IPS-11a (cell line): Measurements from ENCODE around the gene GORASP2.
"Not testable (repeated sequence)": the region's sequence is repeated elsewhere in the genome, so short reads cannot be mapped to it uniquely, and the experiment has no call there.

ENCODE experiments used
- H3K4me3 ChIP-seq: one replicate; pipeline ENCODE4 v1.5.1; 2013; ENCODE audit warnings: low read depth, low read length, control low read depth

The GORASP2 gene

DNA sequence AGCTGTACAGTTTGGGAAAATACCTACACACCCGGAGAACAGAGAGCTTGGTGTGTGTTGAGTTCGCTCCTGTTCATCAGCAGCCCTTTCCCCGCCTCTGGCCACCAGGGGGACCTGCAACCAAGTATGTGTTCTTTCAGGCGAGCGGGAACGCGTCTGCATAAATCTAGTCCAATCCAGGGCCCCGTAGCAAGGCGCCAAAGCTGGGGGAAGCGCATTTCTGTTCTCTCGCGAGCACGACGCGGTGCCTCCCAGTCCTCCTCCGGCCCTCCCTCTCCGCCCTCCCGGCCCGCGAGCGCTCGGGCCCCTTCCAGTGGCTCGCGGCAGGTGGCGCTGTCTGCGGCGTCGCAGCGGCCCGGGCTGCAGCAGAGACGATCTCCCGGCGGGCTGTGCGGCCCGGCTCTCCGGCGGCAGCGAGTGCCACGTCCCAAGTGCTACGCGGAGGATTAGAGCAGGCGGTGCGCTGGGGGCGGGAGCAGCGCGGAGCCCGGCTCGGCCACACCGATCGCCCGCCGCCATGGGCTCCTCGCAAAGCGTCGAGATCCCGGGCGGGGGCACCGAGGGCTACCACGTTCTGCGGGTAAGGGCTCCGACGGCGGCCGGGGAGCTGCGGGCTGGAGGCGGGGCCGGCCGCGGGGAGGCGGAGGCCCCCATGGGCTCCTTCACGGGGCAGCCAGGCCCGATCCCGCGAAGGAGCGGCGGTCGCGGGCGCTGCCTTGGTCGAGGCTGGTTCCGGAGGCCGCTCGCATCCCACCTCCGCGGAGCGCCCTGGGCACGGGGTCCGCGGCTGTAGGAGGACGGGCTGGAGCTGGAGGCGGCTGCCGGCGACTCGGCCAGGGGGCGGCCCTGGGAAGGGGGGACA lies at the start of gene GORASP2:
TSS of gene GORASP2 (plus strand) at position 430 of the 862 bp plus-strand sequence. CDS start at position 518, 88 bp downstream.
- H3K4me3 ChIP-seq: peak within 1 kb of the TSS; percentile 77

DNA sequence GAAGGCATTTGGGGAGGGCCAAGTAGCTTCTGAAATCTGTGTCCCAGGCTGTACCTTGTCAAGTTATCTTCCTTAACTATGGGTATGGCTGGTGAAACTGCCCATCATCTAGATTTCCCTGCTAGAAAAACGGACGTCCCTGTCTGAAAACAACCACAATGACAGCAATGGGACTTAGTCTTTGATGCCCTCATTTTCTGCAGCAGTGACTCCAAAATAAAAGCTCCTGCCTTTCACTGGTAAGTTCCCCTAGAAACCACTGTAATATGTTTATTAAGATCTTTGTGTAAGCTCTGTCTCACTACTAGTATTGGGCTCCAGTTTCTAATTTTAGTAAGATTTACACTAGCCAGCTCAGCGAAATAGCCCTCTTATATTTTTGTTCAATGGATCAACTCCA lies 47.2 kb upstream of the GORASP2 start:
- no peak overlapping the region for H3K4me3 ChIP-seq

DNA sequence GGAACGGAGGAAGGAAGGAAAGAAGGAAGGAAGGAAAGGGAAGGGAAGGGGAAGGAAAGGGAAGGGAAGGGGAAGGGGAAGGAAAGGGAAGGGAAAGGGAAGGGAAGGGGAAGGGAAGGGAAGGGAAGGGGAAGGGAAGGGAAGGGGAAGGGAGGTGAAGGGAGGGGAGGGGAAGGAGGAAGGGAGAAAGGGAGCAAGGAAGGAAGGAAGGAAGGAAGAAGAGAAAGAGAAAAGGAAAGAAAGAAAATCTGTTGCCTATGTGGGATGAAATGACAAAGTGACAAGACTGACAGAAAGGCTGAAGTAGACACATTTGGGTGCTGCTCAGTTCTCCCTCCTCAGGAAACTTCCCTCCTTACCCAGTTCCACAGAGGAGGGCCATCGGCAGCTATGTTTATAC lies 46.3 kb upstream of the GORASP2 start:
- H3K4me3 ChIP-seq: no peak overlapping the region

DNA sequence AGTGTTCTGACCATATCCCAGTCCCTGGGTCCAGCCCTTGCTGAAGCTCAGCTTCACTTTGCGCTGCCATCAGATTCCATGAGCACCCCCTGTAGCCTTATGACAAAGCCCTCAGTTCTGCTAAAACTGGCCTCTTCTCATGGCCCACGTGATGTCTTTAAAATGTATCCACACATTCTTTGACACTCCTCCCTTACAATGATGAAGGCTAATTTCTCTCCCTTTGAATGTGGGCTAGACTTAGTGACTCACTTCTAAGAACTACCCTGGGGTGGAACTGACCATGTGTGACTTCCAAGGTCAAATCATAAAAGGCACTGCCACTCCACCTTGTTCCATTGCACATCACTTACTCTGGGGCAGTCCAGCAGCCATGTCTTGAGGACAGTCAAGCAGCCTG lies 45.4 kb upstream of the GORASP2 start:
- H3K4me3 ChIP-seq: no peak overlapping the region

DNA sequence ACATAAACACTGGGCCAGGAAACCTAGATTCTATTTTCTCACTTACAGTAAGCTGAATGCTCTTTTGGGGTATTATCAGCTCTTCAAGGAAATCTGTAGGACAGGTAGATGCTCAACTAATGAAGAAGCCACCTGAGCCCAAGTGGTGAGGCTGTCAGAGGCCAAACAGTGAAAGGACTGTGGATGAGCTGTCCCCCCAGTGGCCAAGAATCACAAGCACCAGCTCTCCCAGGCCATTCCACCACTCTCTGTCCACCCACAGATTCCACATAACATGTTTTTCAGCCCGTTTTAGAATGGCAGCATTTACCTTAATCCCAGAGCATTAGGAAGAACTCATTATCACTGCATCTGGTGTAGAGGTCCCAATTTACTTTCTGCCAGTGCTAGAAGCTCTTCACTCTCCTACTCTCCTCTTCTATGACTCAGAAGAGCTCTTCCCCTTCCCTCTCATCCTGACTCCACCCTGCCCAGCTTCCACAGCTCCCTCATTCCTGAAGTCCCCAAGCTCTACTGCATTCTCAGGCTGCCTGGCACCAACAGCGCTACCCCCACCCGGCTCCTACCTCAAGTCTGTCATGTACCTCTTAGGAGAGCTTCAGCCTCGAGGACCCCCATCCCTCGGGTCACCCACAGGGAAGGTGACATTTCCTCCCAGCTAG lies 43.8 kb upstream of the GORASP2 start:
- H3K4me3 ChIP-seq: no peak overlapping the region

DNA sequence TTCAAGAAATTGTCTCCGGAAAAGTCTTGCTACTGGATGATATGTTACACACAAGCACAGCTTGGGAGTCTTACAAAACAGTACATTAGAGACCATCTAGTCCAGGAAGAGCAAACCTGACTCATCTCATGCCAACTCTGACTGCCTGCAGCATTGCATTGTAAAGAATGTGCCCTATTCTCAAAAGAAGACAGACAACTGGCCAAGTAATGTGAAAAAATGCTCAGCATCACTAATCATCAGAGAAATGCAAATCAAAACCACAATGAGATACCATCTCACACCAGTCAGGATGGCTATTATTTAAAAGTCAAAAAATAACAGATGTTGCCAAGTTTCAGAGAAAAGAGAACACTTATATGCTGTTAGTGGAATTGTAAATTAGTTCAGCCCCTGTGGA lies 42.7 kb upstream of the GORASP2 start:
- no peak overlapping the region for H3K4me3 ChIP-seq

DNA sequence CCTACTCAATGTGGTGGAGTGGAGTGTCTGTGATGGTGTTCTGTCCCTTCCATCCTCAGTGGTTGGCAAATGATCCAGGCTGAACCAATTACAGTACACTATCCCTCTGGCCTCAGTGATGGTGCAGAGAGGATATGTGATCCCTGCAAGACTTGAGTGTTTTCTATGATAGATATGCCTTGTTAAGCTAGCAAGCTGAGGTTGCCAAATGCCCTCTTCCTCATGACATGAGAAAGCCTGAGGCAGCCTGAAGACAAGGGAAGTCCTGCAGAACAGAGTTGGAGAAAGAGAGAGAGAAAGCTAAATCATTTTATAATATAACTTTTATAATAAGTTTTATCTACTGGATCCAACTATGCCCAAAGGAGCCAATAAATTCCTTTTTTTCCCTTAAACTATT lies 41.6 kb upstream of the GORASP2 start:
- H3K4me3 ChIP-seq: no peak overlapping the region

DNA sequence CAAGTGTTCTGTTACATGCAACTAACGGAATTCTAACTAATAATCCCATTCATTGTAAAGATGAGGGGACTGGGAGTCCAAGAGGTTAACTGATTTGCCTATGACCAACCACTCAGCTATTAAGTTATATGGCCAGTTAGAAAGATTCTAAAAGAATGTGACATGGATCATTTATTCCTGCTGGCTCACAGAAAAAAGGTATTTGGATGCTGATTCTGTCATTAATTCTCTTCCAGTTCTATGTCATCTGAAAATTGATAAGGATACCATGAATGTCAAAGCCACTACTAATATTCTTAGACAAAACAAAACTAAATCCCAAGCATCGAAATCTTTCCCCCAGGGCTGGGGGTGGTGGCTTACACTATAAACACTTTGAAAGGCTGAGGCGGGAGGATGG lies 41.2 kb upstream of the GORASP2 start:
- no peak overlapping the region for H3K4me3 ChIP-seq

DNA sequence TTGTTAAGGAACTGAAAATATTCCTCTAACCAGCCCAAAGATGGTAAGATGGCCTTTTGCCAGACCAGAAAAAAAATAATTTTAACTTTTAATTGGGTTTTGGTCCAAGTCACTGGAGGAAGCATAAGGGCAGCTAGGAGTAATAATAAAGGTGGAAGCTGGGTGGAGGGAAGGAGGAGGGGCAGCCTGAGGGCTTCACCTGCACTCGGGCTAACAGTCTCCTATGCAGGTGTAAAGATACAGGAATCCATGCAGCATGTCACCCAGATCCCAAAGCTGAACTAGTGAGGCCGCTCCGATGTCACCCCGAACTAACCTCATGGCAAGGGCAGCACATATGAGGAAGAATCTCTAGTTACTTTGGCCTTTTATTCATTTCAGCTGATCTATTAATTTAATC lies 37.2 kb upstream of the GORASP2 start:
- no peak overlapping the region for H3K4me3 ChIP-seq

DNA sequence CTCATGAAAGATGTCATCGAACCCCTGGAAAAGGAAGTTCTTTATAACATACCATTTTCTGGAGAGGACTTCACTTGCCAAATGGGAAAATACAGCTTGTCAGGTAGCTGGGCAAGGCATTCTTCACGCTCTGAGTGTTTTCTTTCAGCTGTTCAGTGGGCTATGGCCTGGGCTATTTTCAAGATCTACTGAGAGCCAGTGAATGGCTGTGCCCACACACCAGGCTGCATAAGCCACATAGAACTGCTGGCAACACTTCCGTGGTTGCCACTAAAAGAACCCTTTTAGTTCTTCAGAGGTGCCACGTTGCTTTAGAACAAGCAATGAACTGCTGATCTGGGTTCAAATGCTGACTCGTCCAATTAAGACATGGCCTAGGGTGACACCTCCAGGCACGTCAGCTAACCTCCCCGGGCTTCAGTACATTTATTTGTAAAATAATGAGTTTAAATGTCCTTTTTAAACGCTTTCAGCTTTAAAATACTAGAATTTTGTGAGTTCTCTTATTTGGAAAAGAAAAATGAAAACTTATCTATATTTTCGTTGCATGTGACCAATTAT lies 36.6 kb upstream of the GORASP2 start:
- no peak overlapping the region for H3K4me3 ChIP-seq

DNA sequence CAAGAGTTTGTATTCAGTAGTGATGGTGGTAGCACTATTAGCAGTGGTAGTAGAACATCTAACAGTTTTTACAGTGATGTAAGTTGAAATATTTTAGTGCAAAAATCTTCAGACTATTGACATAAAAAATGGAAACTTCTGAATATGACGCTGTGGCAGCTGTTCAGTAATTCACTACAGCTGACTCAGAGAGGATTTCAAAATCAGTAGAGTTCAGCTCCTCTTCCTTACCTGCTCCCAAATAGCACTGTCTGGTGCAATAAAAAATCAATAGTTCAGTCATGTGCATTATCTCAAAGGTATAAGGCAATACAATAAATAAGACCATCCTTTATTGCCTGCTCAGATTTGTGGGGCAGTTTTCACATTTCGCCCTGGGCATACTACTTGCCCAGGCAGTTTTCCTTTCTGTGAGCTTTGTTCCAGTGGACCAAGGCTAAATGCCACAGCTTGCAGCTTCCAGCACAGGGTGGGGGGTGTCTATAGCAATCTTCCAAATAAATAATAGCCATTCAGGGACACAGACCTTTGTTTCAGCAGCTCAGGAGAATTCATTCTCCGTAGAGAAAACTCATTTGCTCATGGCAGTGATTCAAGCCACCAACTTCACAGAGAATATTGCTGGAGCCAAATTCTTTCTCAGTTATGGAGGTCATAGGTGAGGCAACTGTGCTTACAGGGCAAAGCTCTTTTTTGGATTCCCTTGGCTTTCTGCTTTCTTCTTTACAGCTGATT lies 33.9 kb upstream of the GORASP2 start:
- H3K4me3 ChIP-seq: no peak overlapping the region

DNA sequence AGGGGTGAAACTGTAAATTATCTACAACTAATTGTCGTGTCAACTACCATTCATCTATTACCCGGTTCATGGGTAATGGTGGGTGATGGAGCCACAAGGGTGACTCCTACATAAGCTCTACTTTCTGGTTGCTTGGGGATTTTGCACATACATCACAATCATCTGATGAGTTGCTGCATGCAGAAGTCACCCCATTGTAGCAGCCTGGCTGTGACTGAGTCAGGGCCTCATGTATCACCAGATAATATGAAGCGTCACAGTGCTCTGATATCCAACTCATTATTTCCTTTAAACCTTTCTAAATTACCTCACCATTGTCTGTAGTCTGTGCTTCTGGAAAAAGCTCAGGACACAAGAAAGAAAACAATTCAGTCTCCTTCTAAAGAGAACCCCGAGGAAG lies 32.4 kb upstream of the GORASP2 start:
- no peak overlapping the region for H3K4me3 ChIP-seq

DNA sequence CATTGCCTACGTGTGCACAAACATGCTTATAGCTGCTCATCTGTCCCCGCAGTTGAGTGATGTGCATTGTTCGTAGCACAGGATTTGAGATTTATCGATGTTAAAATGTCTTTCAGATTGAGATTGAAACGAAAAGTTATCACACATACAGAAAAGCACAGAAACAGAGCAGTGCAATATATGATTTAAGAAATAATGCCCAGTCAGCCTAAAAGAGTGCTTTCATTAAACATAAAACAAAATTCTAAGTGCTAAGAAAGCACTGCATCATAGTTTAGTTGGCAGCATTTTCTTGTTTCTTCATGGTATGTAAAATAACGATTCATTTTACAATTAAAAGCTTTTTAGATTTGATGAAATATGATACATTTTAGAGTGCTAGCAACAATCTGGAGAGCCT lies 31.9 kb upstream of the GORASP2 start:
- no peak overlapping the region for H3K4me3 ChIP-seq

DNA sequence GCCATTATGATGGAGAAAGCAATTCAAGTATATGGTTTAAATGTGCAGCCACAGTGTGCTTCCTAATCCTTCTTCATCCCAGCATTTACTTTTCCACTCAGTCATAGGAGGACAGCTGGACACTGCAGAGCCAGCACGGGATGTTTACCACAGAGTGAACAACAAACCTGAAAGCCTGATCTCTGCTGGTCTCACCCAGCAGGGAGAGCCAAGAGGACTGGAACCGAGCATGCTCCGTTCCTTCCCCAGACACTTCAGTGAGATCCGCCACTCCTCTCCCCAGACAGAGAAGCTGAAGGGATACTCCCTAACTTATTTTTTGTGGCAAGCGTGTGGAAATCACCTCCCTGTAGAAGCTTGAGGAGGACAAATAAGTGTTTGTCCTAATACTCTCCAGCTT lies 23.2 kb upstream of the GORASP2 start:
- no peak overlapping the region for H3K4me3 ChIP-seq

DNA sequence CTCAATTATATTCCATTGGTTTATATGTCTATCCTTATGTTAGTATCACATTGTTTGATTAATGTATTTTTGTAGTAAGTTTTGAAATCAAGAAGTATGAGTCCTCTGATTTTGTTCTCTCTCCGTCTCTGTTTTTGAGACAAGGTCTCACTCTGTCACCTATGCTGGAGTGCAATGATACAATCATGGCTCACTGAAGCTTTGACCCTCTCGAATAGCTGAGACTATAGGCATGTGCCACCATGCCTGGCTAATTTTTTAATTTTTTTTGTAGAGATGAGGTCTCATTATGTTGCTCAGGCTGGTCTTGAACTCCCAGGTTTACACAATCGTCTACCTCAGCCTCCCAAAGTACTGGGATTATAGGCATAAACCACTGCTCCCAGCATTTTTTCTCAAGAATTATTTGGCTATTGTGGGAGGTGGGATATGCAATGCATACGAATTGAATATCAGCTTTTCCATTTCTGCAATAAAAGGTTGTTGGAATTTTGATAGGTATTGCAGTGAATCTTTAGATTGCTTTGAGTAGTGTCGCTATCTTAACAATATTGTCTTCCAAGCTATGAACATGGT lies 17.7 kb upstream of the GORASP2 start:
- no peak overlapping the region for H3K4me3 ChIP-seq

DNA sequence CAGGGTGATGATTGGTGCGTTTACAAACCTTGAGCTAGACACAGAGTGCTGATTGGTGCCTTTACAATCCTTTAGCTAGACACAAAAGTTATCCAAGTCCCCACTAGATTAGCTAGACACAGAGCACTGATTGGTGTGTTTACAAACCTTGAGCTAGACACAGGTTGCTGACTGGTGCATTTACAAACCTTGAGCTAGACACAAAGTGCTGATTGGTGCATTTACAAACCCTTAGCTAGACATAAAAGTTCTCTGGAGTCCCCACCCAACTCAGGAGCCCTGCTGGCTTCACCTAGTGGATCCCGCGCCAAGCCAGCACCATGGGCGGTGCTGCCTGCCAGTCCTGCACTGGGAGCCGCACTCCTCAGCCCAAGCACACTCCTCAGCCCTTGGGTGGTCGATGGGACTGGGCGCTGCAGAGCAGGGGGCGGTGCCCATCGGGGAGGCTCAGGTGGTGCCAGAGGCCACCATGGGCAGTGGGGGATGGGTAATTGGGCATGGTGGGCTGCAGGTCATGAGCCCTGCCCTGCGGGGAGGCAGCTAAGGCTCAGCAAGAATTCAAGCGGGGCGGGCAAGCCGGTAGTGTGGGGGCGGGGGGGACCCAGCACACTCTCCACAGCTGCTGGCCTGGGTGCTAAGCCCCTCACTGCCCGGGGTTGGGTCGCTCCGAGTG lies 13.9 kb upstream of the GORASP2 start:
- H3K4me3 ChIP-seq: not testable (repeated sequence)

DNA sequence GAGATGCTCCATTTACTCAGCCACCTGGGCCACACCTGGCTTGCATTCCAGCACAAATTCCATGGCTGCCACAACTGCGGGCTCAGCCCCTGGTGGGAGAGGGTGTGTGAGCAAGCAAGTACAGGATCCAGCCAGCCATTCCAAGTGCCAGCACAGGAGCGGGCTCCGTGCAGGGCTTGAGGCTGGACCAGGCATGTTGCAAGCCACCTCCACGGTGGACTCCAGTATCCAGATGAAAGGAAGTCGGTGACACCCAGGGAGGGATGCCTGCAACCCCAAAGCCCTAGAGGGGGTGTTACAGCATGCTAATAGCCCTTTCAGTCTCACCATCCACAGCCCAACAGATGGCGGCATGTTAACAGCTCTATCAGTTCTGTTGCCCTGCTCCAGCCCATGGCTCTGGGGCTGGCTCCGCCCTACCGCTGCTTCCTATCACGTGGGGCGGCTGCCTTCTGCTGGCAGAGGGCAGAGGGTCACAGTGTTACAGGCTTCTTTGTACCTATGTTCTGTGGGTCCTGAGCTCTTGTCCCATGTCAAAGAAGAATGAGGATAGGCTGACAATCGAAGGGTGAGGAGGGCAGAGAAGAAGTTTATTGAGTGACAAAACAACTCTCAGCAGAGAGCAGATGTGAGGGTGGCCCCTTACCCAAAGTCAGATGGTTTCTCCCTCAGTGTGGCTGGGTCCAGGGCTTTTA lies 11.7 kb upstream of the GORASP2 start:
- H3K4me3 ChIP-seq: no peak overlapping the region

DNA sequence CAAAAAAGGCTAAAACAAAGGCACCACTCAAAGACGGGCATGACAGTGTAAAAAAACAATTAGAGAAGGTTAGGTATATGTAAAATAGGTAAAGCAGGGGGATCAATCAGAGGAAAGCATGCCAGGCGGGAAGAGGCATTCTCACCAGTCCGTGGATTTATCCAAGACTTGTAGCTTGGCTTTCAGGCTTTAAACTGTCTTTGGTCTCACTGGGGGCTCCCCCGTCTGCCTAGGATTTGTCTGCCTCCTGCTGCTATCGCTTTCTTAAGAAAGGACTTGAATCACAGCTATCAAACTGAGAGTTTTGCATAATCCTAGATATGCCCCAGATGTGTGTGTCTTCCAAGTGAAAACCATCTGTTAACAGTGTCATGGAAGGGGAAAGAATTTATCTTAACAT lies 11.1 kb upstream of the GORASP2 start:
- H3K4me3 ChIP-seq: no peak overlapping the region

DNA sequence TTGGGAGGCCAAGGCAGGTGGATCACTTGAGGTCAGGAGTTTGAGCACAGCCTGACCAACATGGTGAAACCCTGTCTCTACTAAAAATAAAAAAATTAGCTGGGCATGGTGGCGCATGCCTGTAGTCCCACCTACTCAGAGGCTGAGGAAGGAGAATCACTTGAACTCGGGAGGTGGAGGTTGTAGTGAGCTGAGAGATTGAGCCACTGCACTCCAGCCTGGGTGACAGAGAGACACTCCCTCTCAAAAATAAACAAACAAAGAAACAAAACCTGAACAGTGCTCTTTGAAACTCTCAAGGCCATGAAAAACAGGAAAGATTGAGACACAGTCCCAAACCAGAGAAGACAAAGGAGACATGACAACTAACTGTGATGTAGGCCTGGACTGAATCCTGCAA lies 7.2 kb upstream of the GORASP2 start:
- H3K4me3 ChIP-seq: not testable (repeated sequence)
